SK-N-SH treated with all-trans-retinoic acid at 6 μM for 48 hours (cell line): ENCODE data around the gene RAB3IL1.

Source experiments
- ATAC-seq: fragments of 200-7000 bp; cut with Tn5 transposase; 3 replicates; pipeline ENCODE4 v1.9.1; 2020; ENCODE audit warnings: mild to moderate bottlenecking, moderate library complexity
- BACH2 ChIP-seq: fragments of 250-450 bp; sonication (Bioruptor Pico); IDR thresholded peaks from 2 replicates; pipeline ENCODE4 v1.9.0; 2021; ENCODE audit warnings: mild to moderate bottlenecking, borderline replicate concordance
- CSDC2 ChIP-seq: fragments of 250-450 bp; sonication (Bioruptor Pico); IDR thresholded peaks from 2 replicates; pipeline ENCODE4 v1.5.0; 2020; ENCODE audit warnings: mild to moderate bottlenecking, moderate library complexity
- ESRRG ChIP-seq: fragments of 250-450 bp; sonication (Bioruptor Pico); IDR thresholded peaks from 2 replicates; pipeline ENCODE4 v1.6.1; 2021; ENCODE audit warnings: mild to moderate bottlenecking
- GLIS3 ChIP-seq: fragments of 250-450 bp; sonication (Bioruptor Pico); IDR thresholded peaks from 2 replicates; pipeline ENCODE4 v1.5.0; 2020; ENCODE audit warnings: mild to moderate bottlenecking, moderate library complexity
- OSR1 ChIP-seq: fragments of 250-450 bp; sonication (Bioruptor Pico); IDR thresholded peaks from 2 replicates; pipeline ENCODE4 v1.8.0; 2022; ENCODE audit warnings: moderate library complexity, mild to moderate bottlenecking, inconsistent platforms
- PATZ1 ChIP-seq: fragments of 250-450 bp; sonication (Bioruptor Pico); IDR thresholded peaks from 2 replicates; pipeline ENCODE4 v1.8.0; 2020; ENCODE audit warnings: mild to moderate bottlenecking, moderate library complexity, borderline replicate concordance
- POU6F1 ChIP-seq: fragments of 250-450 bp; sonication (Bioruptor Pico); IDR thresholded peaks from 2 replicates; pipeline ENCODE4 v1.8.0; 2021; ENCODE audit warnings: low read depth, mild to moderate bottlenecking, moderate library complexity, borderline replicate concordance
- PPARA ChIP-seq: fragments of 250-450 bp; sonication (Bioruptor Pico); IDR thresholded peaks from 2 replicates; pipeline ENCODE4 v1.5.0; 2020; ENCODE audit warnings: mild to moderate bottlenecking, borderline replicate concordance
- RARB ChIP-seq: fragments of 250-450 bp; sonication (Bioruptor Pico); IDR thresholded peaks from 2 replicates; pipeline ENCODE4 v1.8.0; 2021; ENCODE audit warnings: mild to moderate bottlenecking, moderate library complexity
- SNAI2 ChIP-seq: fragments of 250-450 bp; sonication (Bioruptor Pico); IDR thresholded peaks from 2 replicates; pipeline ENCODE4 v1.5.0; 2020; ENCODE audit warnings: mild to moderate bottlenecking, moderate library complexity
- TCF4 ChIP-seq: fragments of 250-450 bp; sonication (Bioruptor Pico); IDR thresholded peaks from 2 replicates; pipeline ENCODE4 v1.8.0; 2021; ENCODE audit warnings: mild to moderate bottlenecking, moderate library complexity, borderline replicate concordance
- TSHZ2 ChIP-seq: fragments of 250-450 bp; sonication (Bioruptor Pico); IDR thresholded peaks from 2 replicates; pipeline ENCODE4 v1.5.0; 2020; ENCODE audit warnings: mild to moderate bottlenecking, moderate library complexity
- ZC3H10 ChIP-seq: fragments of 250-450 bp; sonication (Bioruptor Pico); IDR thresholded peaks from 2 replicates; pipeline ENCODE4 v1.5.1; 2021; ENCODE audit warnings: mild to moderate bottlenecking, moderate library complexity
- ZFP30 ChIP-seq: fragments of 450-650 bp; formaldehyde crosslinking; IDR thresholded peaks from 2 replicates; pipeline ENCODE4 v1.5.0; 2022; ENCODE audit warnings: mild to moderate bottlenecking, moderate library complexity
- ZNF565 ChIP-seq: fragments of 450-650 bp; formaldehyde crosslinking; conservative IDR thresholded peaks from 2 replicates; pipeline ENCODE4 v1.5.0; 2020; ENCODE audit warnings: low read depth, mild to moderate bottlenecking, moderate library complexity
- ZNF8 ChIP-seq: fragments of 450-650 bp; formaldehyde crosslinking; IDR thresholded peaks from 2 replicates; pipeline ENCODE4 v1.5.0; 2020; ENCODE audit warnings: mild to moderate bottlenecking, moderate library complexity
- TF ChIP-seq, protein P1 (sequence below): fragments of 250-450 bp; sonication (Bioruptor Pico); IDR thresholded peaks from 2 replicates; pipeline ENCODE4 v1.5.1; 2020; ENCODE audit warnings: low read depth, mild to moderate bottlenecking, moderate library complexity
- TF ChIP-seq, protein P2 (sequence below): fragments of 250-450 bp; sonication (Bioruptor Pico); IDR thresholded peaks from 2 replicates; pipeline ENCODE4 v1.5.1; 2021; ENCODE audit warnings: mild to moderate bottlenecking, moderate library complexity

Gene RAB3IL1

DNA sequence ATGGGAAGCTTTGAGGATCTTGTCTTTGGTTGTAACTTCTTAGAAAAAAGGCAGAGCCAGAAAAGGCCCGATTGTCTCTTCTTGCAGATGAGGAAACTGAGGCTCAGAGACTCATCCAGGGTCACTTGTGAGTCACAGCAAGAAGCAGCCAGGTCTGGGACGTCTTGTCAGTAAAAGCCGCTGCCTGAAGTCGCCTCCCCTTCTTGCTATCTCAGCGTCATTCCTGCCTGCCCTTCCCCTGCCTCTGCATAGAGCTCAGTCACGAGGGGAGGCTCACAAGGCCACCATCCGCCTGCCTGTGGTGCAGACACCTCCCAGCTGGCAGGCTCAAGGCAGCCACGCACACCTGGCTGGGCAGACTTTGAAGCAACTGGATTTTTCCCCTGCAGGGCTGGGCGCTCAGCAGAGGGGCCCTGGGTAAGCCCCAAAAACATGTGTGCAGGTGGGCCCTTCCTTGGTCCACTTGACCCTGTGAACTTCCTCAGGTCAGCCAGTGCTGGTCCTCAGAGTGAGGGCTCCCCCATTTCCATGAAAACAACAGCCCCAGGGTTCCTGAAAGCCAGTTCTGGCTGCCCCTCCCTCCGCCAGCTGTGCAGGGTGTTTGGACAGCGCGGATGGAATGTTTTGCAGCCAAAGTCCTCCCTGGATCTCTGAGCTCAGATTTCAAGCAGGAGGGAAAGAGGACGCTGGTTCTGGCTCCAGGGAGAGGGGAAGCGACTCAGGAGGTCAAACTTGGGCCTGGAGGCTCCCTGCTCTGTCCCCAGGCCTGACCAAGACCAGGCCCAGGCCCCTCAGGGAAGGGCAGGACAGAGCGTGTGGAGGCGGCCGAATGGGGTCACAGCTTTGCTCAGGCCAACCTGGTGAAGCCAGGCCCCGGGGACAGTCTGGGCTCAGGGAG lies 6.0 kb upstream of the RAB3IL1 start (continued):
- TF ChIP-seq, protein P1, sequence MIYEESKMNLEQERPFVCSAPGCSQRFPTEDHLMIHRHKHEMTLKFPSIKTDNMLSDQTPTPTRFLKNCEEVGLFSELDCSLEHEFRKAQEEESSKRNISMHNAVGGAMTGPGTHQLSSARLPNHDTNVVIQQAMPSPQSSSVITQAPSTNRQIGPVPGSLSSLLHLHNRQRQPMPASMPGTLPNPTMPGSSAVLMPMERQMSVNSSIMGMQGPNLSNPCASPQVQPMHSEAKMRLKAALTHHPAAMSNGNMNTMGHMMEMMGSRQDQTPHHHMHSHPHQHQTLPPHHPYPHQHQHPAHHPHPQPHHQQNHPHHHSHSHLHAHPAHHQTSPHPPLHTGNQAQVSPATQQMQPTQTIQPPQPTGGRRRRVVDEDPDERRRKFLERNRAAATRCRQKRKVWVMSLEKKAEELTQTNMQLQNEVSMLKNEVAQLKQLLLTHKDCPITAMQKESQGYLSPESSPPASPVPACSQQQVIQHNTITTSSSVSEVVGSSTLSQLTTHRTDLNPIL (CRISPR knock-in tag), result no peak
- TF ChIP-seq CSDC2, result no peak

DNA sequence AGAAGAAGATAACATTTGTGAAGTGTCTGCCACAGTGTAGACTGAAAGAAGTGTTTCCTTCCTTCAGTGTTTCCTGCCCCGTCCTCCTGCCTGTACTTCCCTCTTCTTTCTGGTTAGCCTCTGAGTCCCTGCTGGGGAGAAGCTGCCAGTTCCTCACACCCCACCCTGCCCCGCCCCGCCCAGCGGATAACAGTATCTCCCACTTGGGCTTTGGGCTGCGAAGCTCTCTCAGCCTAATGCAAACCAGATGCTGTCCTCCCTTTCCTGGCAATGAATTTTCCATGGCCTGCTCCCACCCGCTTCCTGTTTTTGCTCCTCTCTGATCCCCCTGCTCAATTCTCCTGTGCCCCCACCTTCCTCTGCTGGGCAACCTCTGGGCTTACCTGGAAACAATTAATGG lies 5.2 kb upstream of the RAB3IL1 start:
- ATAC-seq, result peak; percentile 82
- no peak for TF ChIP-seq TSHZ2 (CRISPR knock-in tag)
- TF ChIP-seq SNAI2 (CRISPR knock-in tag), result peak; percentile 39; the same call in 1 of the 2 replicates
- TF ChIP-seq ZNF8 (CRISPR knock-in tag), result no peak
- TF ChIP-seq ZNF565 (CRISPR knock-in tag), result no peak
- peak; percentile 79 for TF ChIP-seq TCF4 (CRISPR knock-in tag)

DNA sequence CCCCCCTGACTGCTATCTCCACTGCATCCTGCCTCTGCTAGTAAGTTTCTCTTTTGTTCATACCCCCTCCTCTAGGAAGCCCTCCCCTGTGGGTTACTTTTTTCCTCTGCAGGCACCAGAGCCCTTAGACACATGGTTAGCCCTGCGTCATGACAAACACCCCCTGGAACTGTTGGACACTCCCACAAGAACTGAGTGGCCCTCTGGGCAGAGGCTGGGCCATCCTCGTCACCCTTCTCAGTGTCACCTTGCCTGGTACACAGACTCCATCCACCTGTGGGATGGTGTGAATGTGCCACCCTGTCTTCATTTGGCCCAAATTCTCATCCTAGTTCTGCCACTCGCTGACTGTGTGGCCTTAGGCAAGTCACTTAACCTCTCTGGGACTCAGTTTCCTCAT lies 4.1 kb upstream of the RAB3IL1 start:
- TF ChIP-seq CSDC2 (no peak), ESRRG (CRISPR knock-in tag) (no peak), RARB (CRISPR knock-in tag) (no peak), TSHZ2 (CRISPR knock-in tag) (no peak), PPARA (CRISPR knock-in tag) (no peak), PATZ1 (CRISPR knock-in tag) (no peak), ZFP30 (CRISPR knock-in tag) (no peak), POU6F1 (no peak), GLIS3 (CRISPR knock-in tag) (no peak), ZNF8 (CRISPR knock-in tag) (no peak), OSR1 (CRISPR knock-in tag) (no peak), BACH2 (CRISPR knock-in tag) (no peak), SNAI2 (CRISPR knock-in tag) (no peak), TCF4 (CRISPR knock-in tag) (no peak), ZC3H10 (no peak)
- TF ChIP-seq, protein P2, sequence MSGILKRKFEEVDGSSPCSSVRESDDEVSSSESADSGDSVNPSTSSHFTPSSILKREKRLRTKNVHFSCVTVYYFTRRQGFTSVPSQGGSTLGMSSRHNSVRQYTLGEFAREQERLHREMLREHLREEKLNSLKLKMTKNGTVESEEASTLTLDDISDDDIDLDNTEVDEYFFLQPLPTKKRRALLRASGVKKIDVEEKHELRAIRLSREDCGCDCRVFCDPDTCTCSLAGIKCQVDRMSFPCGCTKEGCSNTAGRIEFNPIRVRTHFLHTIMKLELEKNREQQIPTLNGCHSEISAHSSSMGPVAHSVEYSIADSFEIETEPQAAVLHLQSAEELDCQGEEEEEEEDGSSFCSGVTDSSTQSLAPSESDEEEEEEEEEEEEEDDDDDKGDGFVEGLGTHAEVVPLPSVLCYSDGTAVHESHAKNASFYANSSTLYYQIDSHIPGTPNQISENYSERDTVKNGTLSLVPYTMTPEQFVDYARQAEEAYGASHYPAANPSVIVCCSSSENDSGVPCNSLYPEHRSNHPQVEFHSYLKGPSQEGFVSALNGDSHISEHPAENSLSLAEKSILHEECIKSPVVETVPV, result no peak
- ATAC-seq, result no peak
